ENCODE measurements around the gene CD52.

CD52 gene

DNA sequence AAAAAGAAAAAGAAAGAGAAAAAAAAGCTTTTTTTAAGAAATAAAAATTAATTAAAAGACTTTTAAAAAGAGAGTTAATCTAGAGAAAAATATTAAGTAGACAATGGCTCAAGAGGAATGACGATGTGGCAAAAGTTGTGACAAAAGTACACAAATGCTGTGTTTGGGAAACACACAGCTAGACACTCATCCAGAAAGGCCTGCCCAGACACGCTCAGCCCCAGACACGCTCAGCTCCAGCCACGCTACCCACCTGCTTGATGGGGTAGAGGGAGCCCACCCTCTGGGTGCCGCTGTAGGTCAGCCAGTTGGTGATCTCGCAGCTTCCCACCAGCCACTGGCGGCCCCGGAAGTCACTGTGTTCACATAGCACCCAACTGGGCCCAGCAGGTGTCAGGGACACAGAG lies 10.2 kb downstream of the CD52 start (continued):
- TF ChIP-seq ZNF350 (tag by site-specific recombination; IDR thresholded peaks at IDR 0.05) (no peak), ZNF239 (tag by site-specific recombination; IDR thresholded peaks at IDR 0.05) (no peak), ZNF184 (tag by site-specific recombination; IDR thresholded peaks at IDR 0.05) (no peak), ZNF529 (tag by site-specific recombination; IDR thresholded peaks at IDR 0.05; ENCODE audit: insufficient replicate concordance) (no peak), ZNF335 (tag by site-specific recombination; conservative IDR thresholded peaks at IDR 0.05) (no peak), ZNF324 (tag by site-specific recombination; IDR thresholded peaks at IDR 0.05) (peak; percentile 45; the same call in 1 of the 2 replicates), ZNF146 (tag by site-specific recombination; IDR thresholded peaks at IDR 0.05) (no peak), ZNF37A (tag by site-specific recombination; IDR thresholded peaks at IDR 0.05) (no peak), ZNF10 (tag by site-specific recombination; IDR thresholded peaks at IDR 0.05) (no peak), ZFP69B (tag by site-specific recombination; IDR thresholded peaks at IDR 0.05) (no peak), ZFP41 (tag by site-specific recombination; IDR thresholded peaks at IDR 0.05; ENCODE audit: borderline replicate concordance) (no peak), ZNF292 (tag by site-specific recombination; IDR thresholded peaks at IDR 0.05; ENCODE audit: borderline replicate concordance, low read depth) (no peak), GLI4 (tag by site-specific recombination; IDR thresholded peaks at IDR 0.05) (no peak), ZNF560 (tag by site-specific recombination; IDR thresholded peaks at IDR 0.05; ENCODE audit: borderline replicate concordance) (no peak), SALL2 (tag by site-specific recombination; IDR thresholded peaks at IDR 0.05; ENCODE audit: borderline replicate concordance) (no peak), ZNF596 (tag by site-specific recombination; IDR thresholded peaks at IDR 0.05) (no peak), ZNF747 (tag by site-specific recombination; IDR thresholded peaks at IDR 0.05) (no peak), ZBTB7A (tag by site-specific recombination; IDR thresholded peaks at IDR 0.05; ENCODE audit: low read depth) (no peak), ZEB2 (tag by site-specific recombination; IDR thresholded peaks at IDR 0.05) (peak; percentile 57; the same call in 1 of the 2 replicates)
- TF ChIP-seq, protein P1, sequence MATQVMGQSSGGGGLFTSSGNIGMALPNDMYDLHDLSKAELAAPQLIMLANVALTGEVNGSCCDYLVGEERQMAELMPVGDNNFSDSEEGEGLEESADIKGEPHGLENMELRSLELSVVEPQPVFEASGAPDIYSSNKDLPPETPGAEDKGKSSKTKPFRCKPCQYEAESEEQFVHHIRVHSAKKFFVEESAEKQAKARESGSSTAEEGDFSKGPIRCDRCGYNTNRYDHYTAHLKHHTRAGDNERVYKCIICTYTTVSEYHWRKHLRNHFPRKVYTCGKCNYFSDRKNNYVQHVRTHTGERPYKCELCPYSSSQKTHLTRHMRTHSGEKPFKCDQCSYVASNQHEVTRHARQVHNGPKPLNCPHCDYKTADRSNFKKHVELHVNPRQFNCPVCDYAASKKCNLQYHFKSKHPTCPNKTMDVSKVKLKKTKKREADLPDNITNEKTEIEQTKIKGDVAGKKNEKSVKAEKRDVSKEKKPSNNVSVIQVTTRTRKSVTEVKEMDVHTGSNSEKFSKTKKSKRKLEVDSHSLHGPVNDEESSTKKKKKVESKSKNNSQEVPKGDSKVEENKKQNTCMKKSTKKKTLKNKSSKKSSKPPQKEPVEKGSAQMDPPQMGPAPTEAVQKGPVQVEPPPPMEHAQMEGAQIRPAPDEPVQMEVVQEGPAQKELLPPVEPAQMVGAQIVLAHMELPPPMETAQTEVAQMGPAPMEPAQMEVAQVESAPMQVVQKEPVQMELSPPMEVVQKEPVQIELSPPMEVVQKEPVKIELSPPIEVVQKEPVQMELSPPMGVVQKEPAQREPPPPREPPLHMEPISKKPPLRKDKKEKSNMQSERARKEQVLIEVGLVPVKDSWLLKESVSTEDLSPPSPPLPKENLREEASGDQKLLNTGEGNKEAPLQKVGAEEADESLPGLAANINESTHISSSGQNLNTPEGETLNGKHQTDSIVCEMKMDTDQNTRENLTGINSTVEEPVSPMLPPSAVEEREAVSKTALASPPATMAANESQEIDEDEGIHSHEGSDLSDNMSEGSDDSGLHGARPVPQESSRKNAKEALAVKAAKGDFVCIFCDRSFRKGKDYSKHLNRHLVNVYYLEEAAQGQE (tag by site-specific recombination; IDR thresholded peaks at IDR 0.05), result no peak
- TF ChIP-seq, protein P2, sequence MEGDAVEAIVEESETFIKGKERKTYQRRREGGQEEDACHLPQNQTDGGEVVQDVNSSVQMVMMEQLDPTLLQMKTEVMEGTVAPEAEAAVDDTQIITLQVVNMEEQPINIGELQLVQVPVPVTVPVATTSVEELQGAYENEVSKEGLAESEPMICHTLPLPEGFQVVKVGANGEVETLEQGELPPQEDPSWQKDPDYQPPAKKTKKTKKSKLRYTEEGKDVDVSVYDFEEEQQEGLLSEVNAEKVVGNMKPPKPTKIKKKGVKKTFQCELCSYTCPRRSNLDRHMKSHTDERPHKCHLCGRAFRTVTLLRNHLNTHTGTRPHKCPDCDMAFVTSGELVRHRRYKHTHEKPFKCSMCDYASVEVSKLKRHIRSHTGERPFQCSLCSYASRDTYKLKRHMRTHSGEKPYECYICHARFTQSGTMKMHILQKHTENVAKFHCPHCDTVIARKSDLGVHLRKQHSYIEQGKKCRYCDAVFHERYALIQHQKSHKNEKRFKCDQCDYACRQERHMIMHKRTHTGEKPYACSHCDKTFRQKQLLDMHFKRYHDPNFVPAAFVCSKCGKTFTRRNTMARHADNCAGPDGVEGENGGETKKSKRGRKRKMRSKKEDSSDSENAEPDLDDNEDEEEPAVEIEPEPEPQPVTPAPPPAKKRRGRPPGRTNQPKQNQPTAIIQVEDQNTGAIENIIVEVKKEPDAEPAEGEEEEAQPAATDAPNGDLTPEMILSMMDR (tag by site-specific recombination; IDR thresholded peaks at IDR 0.05), result peak; percentile 50
- TF ChIP-seq, protein P3, sequence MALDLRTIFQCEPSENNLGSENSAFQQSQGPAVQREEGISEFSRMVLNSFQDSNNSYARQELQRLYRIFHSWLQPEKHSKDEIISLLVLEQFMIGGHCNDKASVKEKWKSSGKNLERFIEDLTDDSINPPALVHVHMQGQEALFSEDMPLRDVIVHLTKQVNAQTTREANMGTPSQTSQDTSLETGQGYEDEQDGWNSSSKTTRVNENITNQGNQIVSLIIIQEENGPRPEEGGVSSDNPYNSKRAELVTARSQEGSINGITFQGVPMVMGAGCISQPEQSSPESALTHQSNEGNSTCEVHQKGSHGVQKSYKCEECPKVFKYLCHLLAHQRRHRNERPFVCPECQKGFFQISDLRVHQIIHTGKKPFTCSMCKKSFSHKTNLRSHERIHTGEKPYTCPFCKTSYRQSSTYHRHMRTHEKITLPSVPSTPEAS (tag by site-specific recombination; IDR thresholded peaks at IDR 0.05), result no peak
- TF ChIP-seq, protein P4, sequence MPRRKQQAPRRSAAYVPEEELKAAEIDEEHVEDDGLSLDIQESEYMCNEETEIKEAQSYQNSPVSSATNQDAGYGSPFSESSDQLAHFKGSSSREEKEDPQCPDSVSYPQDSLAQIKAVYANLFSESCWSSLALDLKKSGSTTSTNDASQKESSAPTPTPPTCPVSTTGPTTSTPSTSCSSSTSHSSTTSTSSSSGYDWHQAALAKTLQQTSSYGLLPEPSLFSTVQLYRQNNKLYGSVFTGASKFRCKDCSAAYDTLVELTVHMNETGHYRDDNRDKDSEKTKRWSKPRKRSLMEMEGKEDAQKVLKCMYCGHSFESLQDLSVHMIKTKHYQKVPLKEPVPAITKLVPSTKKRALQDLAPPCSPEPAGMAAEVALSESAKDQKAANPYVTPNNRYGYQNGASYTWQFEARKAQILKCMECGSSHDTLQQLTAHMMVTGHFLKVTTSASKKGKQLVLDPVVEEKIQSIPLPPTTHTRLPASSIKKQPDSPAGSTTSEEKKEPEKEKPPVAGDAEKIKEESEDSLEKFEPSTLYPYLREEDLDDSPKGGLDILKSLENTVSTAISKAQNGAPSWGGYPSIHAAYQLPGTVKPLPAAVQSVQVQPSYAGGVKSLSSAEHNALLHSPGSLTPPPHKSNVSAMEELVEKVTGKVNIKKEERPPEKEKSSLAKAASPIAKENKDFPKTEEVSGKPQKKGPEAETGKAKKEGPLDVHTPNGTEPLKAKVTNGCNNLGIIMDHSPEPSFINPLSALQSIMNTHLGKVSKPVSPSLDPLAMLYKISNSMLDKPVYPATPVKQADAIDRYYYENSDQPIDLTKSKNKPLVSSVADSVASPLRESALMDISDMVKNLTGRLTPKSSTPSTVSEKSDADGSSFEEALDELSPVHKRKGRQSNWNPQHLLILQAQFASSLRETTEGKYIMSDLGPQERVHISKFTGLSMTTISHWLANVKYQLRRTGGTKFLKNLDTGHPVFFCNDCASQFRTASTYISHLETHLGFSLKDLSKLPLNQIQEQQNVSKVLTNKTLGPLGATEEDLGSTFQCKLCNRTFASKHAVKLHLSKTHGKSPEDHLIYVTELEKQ (tag by site-specific recombination; IDR thresholded peaks at IDR 0.05; ENCODE audit: borderline replicate concordance), result no peak
- TF ChIP-seq, protein P5, sequence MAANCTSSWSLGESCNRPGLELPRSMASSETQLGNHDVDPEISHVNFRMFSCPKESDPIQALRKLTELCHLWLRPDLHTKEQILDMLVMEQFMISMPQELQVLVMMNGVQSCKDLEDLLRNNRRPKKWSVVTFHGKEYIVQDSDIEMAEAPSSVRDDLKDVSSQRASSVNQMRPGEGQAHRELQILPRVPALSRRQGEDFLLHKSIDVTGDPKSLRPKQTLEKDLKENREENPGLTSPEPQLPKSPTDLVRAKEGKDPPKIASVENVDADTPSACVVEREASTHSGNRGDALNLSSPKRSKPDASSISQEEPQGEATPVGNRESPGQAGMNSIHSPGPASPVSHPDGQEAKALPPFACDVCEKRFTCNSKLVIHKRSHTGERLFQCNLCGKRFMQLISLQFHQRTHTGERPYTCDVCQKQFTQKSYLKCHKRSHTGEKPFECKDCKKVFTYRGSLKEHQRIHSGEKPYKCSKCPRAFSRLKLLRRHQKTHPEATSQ (tag by site-specific recombination; IDR thresholded peaks at IDR 0.05), result no peak
- TF ChIP-seq, protein P6, sequence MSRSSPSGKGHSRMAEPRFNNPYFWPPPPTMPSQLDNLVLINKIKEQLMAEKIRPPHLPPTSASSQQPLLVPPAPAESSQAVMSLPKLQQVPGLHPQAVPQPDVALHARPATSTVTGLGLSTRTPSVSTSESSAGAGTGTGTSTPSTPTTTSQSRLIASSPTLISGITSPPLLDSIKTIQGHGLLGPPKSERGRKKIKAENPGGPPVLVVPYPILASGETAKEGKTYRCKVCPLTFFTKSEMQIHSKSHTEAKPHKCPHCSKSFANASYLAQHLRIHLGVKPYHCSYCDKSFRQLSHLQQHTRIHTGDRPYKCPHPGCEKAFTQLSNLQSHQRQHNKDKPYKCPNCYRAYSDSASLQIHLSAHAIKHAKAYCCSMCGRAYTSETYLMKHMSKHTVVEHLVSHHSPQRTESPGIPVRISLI (tag by site-specific recombination; IDR thresholded peaks at IDR 0.05), result peak; percentile 63
- TF ChIP-seq, protein P7, sequence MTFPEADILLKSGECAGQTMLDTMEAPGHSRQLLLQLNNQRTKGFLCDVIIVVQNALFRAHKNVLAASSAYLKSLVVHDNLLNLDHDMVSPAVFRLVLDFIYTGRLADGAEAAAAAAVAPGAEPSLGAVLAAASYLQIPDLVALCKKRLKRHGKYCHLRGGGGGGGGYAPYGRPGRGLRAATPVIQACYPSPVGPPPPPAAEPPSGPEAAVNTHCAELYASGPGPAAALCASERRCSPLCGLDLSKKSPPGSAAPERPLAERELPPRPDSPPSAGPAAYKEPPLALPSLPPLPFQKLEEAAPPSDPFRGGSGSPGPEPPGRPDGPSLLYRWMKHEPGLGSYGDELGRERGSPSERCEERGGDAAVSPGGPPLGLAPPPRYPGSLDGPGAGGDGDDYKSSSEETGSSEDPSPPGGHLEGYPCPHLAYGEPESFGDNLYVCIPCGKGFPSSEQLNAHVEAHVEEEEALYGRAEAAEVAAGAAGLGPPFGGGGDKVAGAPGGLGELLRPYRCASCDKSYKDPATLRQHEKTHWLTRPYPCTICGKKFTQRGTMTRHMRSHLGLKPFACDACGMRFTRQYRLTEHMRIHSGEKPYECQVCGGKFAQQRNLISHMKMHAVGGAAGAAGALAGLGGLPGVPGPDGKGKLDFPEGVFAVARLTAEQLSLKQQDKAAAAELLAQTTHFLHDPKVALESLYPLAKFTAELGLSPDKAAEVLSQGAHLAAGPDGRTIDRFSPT (tag by site-specific recombination; IDR thresholded peaks at IDR 0.05), result 0 out of 2 replicates have a peak, but pooled peaks have one; percentile 31

All from HEK293 (cell line).